ENCODE results near the gene PPP2R1B.

DNA sequence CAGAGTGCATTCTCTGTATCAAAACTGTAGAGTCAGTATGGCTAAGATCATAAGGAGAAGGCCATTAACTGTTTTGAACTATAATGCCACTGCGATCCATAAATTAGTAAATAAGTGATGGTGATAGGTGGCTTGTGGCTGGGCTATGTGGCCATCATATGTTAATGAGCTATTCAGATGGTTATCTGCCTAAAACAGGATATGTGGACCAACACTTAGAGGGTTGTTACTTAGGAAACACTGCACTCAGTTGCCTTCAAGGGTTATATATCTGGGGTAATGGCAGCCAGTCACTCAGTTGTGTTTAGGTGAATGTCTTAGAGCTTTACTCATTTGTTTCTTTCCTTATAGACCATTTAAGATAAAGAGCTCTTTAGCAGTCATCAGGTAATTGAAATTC, 66.0 kb downstream of the PPP2R1B start:
- TF ChIP-seq, protein P1, sequence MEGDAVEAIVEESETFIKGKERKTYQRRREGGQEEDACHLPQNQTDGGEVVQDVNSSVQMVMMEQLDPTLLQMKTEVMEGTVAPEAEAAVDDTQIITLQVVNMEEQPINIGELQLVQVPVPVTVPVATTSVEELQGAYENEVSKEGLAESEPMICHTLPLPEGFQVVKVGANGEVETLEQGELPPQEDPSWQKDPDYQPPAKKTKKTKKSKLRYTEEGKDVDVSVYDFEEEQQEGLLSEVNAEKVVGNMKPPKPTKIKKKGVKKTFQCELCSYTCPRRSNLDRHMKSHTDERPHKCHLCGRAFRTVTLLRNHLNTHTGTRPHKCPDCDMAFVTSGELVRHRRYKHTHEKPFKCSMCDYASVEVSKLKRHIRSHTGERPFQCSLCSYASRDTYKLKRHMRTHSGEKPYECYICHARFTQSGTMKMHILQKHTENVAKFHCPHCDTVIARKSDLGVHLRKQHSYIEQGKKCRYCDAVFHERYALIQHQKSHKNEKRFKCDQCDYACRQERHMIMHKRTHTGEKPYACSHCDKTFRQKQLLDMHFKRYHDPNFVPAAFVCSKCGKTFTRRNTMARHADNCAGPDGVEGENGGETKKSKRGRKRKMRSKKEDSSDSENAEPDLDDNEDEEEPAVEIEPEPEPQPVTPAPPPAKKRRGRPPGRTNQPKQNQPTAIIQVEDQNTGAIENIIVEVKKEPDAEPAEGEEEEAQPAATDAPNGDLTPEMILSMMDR (IDR thresholded peaks at IDR 0.05; ENCODE audit: low read depth, low read length, poor library complexity, severe bottlenecking) = no peak
- no peak for TF ChIP-seq EZH2phosphoT487 (IDR thresholded peaks at IDR 0.05; ENCODE audit: borderline replicate concordance, low read length)
